ENCODE data around the gene PCSK5. TPM values are rescaled to one million over a fixed set of nuclear protein-coding genes. Genes with fewer than 3 reads are reported as not detected.

Gene PCSK5
- total and polyA plus RNA-seq, 2 donors (not counting 1 experiment from before 2014, with no cell fraction given): 0.09 TPM; not detected in 1

DNA sequence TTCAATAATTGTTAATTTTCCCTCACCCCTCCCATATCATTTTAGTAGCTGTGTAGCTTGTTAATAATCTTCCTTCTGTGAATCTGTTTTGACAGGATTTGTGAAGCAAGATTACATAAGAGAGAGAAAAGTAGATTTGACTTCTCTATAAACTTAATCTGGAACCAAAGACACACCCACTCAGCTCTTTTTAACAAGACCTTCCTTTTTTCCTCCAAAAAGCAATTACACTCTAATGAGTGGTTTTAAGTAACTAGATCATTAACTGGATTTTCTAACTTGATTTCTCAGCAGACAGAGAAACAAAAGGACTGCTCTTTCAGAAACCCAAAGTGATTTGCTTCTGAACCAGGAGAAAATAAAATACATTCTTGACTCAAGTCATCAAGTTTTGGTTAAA lies 481.9 kb downstream of the PCSK5 start:
- no peaks in the 10 kb centered on the region for H3K4me1 ChIP-seq (ENCODE audit: control insufficient read depth in 2 of 2, insufficient read depth in 2 of 2, low read length in 2 of 2)
- ATAC-seq (ENCODE audit: low read depth): no peak
- no peaks in the 10 kb centered on the region for H3K79me2 ChIP-seq (ENCODE audit: control insufficient read depth, insufficient read depth, low read length)
- Mint-ChIP-seq H3K9me3 (ENCODE audit: insufficient read depth) (no peaks in the 10 kb centered on the region), H3K27me3 (peaks cover 4% of the 10 kb centered on the region), H3K4me1 (no peaks in the 10 kb centered on the region), H3K4me3 (no peak overlapping the region), H3K27ac (no peak overlapping the region)
- H3K27me3 ChIP-seq (replicated peaks in 1 of 4; ENCODE audit: control extremely low read depth in 1 of 4, control insufficient read depth in 3 of 4, insufficient read depth in 4 of 4, low read length in 3 of 4): no peaks in the 10 kb centered on the region
- H2AFZ ChIP-seq (ENCODE audit: insufficient read depth, low read depth, low read length, poor library complexity, severe bottlenecking): no peak overlapping the region
- H3K36me3 ChIP-seq (replicated peaks in 1 of 2; ENCODE audit: control extremely low read depth in 1 of 2, control insufficient read depth in 1 of 2, extremely low read depth in 1 of 2, insufficient read depth in 2 of 2, low read length in 1 of 2): no peaks in the 10 kb centered on the region
- H3K27ac ChIP-seq (ENCODE audit: low read length in 2 of 2): no peak overlapping the region
- no peak overlapping the region for H3K4me3 ChIP-seq (ENCODE audit: control extremely low read depth in 1 of 5, extremely low read depth in 1 of 5, insufficient read depth in 1 of 5, low read depth in 2 of 5, low read length in 4 of 5)
- peaks cover 0 to 5% (median 0%) of the 10 kb centered on the region in 3 donors for H3K9me3 ChIP-seq (ENCODE audit: control extremely low read depth in 1 of 3, control insufficient read depth in 2 of 3, insufficient read depth in 1 of 3, low read length in 2 of 3)
- H4K20me1 ChIP-seq (ENCODE audit: control insufficient read depth, insufficient read depth, low read length, poor library complexity, severe bottlenecking): no peaks in the 10 kb centered on the region
- ChIA-PET CTCF (no interaction called here), POLR2A (no interaction called here)
- no peak overlapping the region for H3K4me2 ChIP-seq (replicated peaks; ENCODE audit: low read depth, low read length, poor library complexity, severe bottlenecking)
- TF ChIP-seq, protein P1, sequence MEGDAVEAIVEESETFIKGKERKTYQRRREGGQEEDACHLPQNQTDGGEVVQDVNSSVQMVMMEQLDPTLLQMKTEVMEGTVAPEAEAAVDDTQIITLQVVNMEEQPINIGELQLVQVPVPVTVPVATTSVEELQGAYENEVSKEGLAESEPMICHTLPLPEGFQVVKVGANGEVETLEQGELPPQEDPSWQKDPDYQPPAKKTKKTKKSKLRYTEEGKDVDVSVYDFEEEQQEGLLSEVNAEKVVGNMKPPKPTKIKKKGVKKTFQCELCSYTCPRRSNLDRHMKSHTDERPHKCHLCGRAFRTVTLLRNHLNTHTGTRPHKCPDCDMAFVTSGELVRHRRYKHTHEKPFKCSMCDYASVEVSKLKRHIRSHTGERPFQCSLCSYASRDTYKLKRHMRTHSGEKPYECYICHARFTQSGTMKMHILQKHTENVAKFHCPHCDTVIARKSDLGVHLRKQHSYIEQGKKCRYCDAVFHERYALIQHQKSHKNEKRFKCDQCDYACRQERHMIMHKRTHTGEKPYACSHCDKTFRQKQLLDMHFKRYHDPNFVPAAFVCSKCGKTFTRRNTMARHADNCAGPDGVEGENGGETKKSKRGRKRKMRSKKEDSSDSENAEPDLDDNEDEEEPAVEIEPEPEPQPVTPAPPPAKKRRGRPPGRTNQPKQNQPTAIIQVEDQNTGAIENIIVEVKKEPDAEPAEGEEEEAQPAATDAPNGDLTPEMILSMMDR (IDR thresholded peaks at IDR 0.05): no peak
- TF ChIP-seq EZH2 (IDR thresholded peaks at IDR 0.05; ENCODE audit: borderline replicate concordance, insufficient read depth, low read depth, low read length, poor library complexity, severe bottlenecking): no peak
- H3K9ac ChIP-seq (ENCODE audit: low read length): no peak overlapping the region
- intact Hi-C loops (cut with micrococcal nuclease): no loop called here
- DNase-seq: no peak

- CTCF ChIA-PET: no interaction called here
- H3K9me3 Mint-ChIP-seq (ENCODE audit: insufficient read depth): no peaks in the 10 kb centered on the region
Measured at GRCh38 chr9:76373173-76373783, 482.8 kb downstream of the PCSK5 start.

More at GRCh38 chr9:76373173-76373783, 482.8 kb downstream of the PCSK5 start:
- Histone ChIP-seq H3K4me3 (ENCODE audit: control extremely low read depth in 1 of 5, extremely low read depth in 1 of 5, insufficient read depth in 1 of 5, low read depth in 2 of 5, low read length in 4 of 5) (no peak overlapping the region), H3K9ac (ENCODE audit: low read length) (no peak overlapping the region), H3K9me3 (ENCODE audit: control extremely low read depth in 1 of 3, control insufficient read depth in 2 of 3, insufficient read depth in 1 of 3, low read length in 2 of 3) (peaks cover 0 to 2% (median 0%) of the 10 kb centered on the region in 3 donors), H4K20me1 (ENCODE audit: control insufficient read depth, insufficient read depth, low read length, poor library complexity, severe bottlenecking) (no peaks in the 10 kb centered on the region), H3K79me2 (ENCODE audit: control insufficient read depth, insufficient read depth, low read length) (no peaks in the 10 kb centered on the region), H3K4me2 (replicated peaks; ENCODE audit: low read depth, low read length, poor library complexity, severe bottlenecking) (no peak overlapping the region), H3K27me3 (replicated peaks in 1 of 4; ENCODE audit: control extremely low read depth in 1 of 4, control insufficient read depth in 3 of 4, insufficient read depth in 4 of 4, low read length in 3 of 4) (no peaks in the 10 kb centered on the region), H3K36me3 (replicated peaks in 1 of 2; ENCODE audit: control extremely low read depth in 1 of 2, control insufficient read depth in 1 of 2, extremely low read depth in 1 of 2, insufficient read depth in 2 of 2, low read length in 1 of 2) (no peaks in the 10 kb centered on the region), H3K27ac (ENCODE audit: low read length in 2 of 2) (no peak overlapping the region), H3K4me1 (ENCODE audit: control insufficient read depth in 2 of 2, insufficient read depth in 2 of 2, low read length in 2 of 2) (no peaks in the 10 kb centered on the region), H2AFZ (ENCODE audit: insufficient read depth, low read depth, low read length, poor library complexity, severe bottlenecking) (no peak overlapping the region)
- TF ChIP-seq, protein P1 (IDR thresholded peaks at IDR 0.05): no peak
- TF ChIP-seq EZH2 (IDR thresholded peaks at IDR 0.05; ENCODE audit: borderline replicate concordance, insufficient read depth, low read depth, low read length, poor library complexity, severe bottlenecking): no peak
- 83% methylated on average over 3 of the region's 4 CpGs for WGBS (ENCODE audit: insufficient coverage)
- Mint-ChIP-seq H3K4me3 (no peak overlapping the region), H3K27me3 (no peaks in the 10 kb centered on the region), H3K27ac (no peak overlapping the region), H3K4me1 (no peaks in the 10 kb centered on the region)
- intact Hi-C loops (cut with micrococcal nuclease): no loop called here
- POLR2A ChIA-PET: no interaction called here
- no peak for ATAC-seq (ENCODE audit: low read depth)
- no peak for DNase-seq
